NCI-H2227 (cell line): ENCODE measurements around the gene XIRP2.
"Not testable (repeated sequence)": the region's sequence is repeated elsewhere in the genome, so short reads cannot be mapped to it uniquely, and the experiment has no call there.

Source experiments
- DNase-seq: peaks from one replicate; lab custom pipeline; 2025; ENCODE audit not compliant: unreplicated experiment; lab: John Stamatoyannopoulos, UW

Gene XIRP2

GRCh38 chr2:167191588-167191987 is 303.3 kb downstream of the XIRP2 start:
- DNase-seq, result no peak

DNA sequence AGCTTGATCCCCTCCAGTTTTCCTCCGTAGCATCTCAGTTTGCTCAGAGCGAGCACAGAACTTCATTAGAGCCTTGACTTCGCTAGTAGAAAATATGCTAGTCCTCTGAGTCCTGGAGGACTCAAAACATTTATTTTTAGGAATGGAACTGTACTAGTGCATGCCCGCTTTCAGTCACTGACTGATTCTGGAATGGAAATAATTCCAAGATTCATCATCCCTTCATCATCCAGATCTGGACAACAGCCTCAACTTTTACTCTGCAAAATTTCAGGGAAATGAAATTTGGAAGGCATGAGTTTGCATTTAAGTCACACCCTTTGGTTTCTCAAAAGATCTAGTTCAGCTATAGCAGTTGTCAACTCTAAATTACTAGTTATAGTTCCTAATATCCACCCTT is 304.6 kb downstream of the XIRP2 start:
- DNase-seq, result no peak

GRCh38 chr2:167196461-167197252 is 308.4 kb downstream of the XIRP2 start:
- DNase-seq, result peak; percentile 54

DNA sequence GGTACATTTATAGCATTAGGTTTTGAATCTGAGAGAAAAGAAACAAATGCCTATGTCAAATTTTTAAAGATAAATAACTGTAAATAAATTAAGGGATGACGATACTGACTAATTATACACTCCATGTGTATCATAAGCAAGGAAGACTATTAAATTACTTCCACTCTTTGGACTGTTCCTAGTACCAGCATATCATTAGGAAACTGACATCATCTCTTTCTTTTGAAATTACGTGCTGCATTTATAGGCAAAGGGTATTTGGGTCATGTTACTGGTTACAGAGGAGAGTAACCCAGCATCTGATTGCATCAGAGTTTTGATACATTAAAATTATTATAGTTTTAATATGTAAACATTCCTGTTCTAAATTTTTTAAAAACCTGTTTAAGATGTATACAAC is 309.7 kb downstream of the XIRP2 start:
- DNase-seq, result no peak

DNA sequence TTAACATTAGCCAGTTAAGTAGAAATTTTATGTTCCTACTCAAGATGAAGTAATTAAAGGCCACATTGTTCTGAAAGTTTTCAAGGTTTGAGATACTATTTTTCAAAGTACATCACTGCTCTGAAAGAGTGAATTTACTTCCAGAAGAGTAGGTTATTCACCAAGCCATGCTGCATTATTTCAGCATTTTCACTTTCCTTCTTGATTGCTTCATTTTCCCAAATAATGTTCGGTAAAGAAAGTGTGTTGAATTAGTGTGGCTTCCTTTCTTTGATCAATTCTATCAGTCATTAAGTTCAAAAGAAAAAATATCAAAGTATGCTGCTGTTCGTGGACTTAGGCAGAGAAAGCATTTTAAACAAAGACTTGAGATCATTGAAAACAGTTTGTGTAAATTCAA is 310.3 kb downstream of the XIRP2 start:
- no peak for DNase-seq

- no peak for DNase-seq
Observed at GRCh38 chr2:167200019-167200418, 311.7 kb downstream of the XIRP2 start.

DNA sequence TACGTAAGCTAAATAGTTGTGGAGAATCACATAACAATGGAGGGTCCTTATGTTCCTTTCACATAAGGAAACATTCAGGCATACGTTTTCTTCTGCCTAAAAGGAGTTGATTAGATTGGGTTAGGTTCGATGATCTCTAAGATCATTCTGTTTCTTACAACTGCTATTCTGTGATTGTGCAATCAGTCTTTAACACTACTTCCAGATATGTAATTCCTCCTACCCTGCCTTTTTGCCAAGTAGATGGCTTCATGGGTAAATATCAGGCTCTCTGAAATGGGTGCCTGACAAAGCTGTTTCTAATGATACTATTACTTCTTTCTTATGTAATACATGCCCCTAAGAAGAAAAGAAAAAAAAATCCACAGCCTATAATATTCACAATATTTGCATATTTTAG is 321.5 kb downstream of the XIRP2 start:
- DNase-seq, result no peak

DNA sequence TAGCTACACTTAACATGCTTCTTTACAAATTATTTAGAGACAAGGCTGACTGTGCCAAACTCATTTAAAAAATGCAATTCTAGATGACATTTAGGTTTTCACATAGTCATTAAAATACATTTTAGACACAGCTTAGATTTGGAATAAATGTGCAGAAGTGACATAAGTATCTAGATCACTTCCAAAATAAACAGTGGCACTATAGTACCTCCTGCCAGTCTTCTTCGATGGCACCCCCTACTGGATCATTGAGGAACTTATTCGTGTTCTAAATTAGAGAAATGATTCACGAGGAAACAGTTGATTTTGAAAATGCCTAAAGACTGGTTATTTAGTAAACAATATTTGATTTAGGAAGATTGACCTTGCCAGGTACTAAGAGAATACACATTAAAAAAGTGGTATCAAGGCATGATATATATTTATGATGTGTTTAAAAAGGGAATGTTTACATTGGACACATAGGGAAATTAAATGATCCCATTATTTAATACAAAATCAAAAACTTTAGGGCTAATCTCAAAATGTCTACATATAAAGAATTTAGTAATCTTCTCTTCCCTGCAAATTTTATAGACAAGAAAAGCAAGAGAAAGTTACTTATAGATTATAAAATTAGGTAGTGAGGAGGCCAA is 323.9 kb downstream of the XIRP2 start:
- peak; percentile 72 for DNase-seq

DNA sequence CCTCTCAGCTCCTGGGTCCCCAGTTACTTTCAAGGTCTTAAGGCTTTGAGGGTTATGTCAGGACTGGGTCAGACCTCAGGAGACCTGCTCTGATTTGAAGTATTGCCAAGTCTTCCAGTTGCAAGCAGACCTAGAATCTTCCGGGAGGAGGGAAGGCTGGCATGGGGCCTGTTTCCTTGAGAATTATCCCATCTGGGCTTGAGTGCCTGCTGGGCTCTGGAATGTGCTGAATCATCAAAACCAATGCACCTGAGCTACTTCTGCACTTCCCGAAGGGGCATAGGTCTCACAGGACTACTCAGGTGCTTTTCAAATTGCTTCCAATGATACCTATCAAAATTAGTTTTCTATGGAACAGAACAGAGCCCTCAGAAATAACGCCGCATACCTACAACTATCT is 327.3 kb downstream of the XIRP2 start:
- no peak for DNase-seq

DNA sequence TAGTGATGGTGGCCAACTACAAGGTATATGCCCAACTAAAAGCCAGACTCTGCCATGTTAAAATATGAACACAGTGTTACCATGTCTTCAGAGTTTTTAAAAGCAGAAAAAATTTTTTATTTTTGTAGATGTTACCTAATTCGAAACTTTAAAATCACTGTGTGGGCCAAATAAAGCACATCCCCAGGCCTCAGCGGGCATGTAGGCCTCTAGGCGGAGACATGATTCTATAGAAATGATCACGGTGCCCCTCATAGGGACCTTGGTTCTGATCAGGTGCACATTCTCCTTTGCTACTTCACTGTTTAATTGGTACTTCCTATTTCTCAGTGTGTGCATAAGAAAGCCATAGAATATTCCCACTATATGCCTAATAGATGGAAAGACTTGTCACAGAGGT is 349.2 kb downstream of the XIRP2 start:
- DNase-seq, result no peak

GRCh38 chr2:167240671-167241070 is 352.4 kb downstream of the XIRP2 start:
- no peak for DNase-seq

GRCh38 chr2:167249197-167249596 is 360.9 kb downstream of the XIRP2 start:
- DNase-seq, result no peak

- DNase-seq, result no peak
Observed at GRCh38 chr2:167253025-167253424, 364.7 kb downstream of the XIRP2 start.

DNA sequence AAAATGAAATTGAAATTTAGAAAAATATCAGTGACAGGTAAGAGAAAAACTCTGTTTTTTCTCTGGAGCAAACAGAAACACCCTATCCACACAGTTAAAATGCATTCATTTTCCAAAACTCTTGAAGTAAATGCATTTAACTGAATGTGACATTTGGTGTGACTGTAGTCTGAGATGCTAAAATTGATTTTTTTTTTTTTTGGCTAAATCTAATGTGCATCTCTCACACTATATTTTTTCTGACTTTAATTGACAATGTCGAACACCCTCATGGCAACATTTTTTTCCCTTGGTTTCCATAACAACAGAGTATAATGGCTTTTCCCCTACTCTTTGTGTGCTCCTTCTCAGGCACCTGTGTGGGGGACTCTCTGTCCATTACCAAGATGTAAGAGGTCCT is 366.4 kb downstream of the XIRP2 start:
- no peak for DNase-seq

DNA sequence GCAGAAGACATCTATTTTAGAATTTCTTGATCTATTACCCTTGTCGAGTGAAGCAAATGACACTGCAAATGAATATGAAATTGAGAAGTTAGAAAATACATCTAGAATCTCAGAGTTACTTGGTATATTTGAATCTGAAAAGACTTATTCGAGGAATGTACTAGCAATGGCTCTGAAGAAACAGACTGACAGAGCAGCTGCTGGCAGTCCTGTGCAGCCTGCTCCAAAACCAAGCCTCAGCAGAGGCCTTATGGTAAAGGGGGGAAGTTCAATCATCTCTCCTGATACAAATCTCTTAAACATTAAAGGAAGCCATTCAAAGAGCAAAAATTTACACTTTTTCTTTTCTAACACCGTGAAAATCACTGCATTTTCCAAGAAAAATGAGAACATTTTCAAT is 370.4 kb downstream of the XIRP2 start:
- DNase-seq, result no peak

DNA sequence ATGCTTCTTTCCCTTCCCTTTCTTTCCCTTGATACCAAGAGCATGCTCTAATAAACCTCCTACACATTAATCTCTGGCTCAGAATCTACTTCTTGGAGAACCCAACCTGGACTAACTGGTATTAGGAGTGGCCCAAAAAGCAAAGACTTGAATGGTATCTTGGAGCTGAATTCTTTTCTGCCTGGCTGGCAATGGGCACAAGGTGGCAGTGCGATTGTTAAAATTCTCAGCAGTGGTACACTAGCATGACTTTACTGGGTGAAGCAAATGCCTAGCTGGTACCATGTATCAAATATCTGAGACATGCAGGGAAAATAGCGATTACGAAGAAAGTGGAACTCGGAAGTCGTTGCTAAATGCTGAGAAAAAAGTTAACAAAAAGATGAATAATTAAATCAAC is 376.1 kb downstream of the XIRP2 start:
- peak; percentile 55 for DNase-seq

DNA sequence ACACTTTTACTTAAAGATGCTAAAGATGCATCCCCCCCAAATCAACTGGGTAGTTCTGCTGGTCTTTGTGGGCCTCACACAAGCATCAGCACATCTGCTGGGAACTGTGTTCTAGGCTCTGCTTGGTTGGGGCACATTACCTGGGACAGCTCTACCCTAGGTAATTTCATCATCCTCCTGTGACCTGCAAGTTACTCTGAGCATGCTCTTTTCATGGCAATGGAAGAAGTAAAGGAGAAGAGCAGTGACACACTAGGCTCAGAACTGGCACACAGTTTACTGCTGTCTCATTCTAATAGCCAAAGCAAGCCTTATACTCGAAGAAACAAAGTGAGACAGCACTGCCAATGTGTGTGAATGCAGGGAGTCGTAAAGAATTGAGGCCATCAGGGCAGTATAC is 376.7 kb downstream of the XIRP2 start:
- no peak for DNase-seq

- DNase-seq, result no peak
Observed at GRCh38 chr2:167265722-167266121, 377.4 kb downstream of the XIRP2 start.

- not testable (repeated sequence) for DNase-seq
Observed at GRCh38 chr2:167268245-167268644, 380.0 kb downstream of the XIRP2 start.

GRCh38 chr2:167271932-167272331 is 383.7 kb downstream of the XIRP2 start:
- no peak for DNase-seq

- DNase-seq, result no peak
Observed at GRCh38 chr2:167275046-167275445, 386.8 kb downstream of the XIRP2 start.

DNA sequence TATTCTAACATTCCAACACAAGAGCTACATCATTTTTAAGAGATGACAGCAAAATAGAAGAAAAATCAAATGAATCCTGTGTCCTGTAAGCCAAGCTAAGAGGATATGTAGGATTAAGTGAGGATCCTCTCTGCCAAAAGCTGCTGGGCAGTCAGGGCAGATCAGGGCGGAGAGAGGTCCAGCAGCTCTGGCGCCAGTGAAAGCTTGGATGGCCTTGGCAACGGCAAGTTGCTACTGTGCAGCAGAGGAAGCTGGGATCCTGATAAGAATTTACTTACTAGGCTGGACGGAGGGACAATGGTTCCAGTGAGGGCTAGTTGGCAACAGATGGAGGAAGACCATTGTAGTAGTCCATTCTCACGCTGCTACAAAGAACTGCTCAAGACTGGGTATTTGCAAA is 391.5 kb downstream of the XIRP2 start:
- DNase-seq, result no peak

GRCh38 chr2:167287212-167287611 is 398.9 kb downstream of the XIRP2 start:
- no peak for DNase-seq
